ENCODE results near the gene RXFP4.
"Not testable (repeated sequence)": the region's sequence is repeated elsewhere in the genome, so short reads cannot be mapped to it uniquely, and the experiment has no call there.

RXFP4 gene

GRCh38 chr1:155978325-155978972, 37.0 kb downstream of the RXFP4 start, which contains the start of gene ARHGEF2:
TSS of gene ARHGEF2 (minus strand) at chr1:155978547. CDS start at chr1:155978427, 120 bp downstream.
- peak; percentile 89 for DNase-seq (ENCODE audit: low spot score)

- DNase-seq (ENCODE audit: low spot score), result peak; percentile 67
Measured at GRCh38 chr1:155978973-155979429, 37.6 kb downstream of the RXFP4 start.

GRCh38 chr1:155979597-155980343, 38.3 kb downstream of the RXFP4 start:
- peak; percentile 42 for DNase-seq (ENCODE audit: low spot score)

GRCh38 chr1:155981266-155982088, 40.0 kb downstream of the RXFP4 start:
- peak; percentile 47 for DNase-seq (ENCODE audit: low spot score)

GRCh38 chr1:155982106-155982505, 40.7 kb downstream of the RXFP4 start:
- no peak for DNase-seq (ENCODE audit: low spot score)

- peak; percentile 95 for DNase-seq (ENCODE audit: low spot score)
Measured at GRCh38 chr1:155983191-155984024, 42.0 kb downstream of the RXFP4 start.

GRCh38 chr1:155984341-155984740, 42.9 kb downstream of the RXFP4 start:
- DNase-seq (ENCODE audit: low spot score), result no peak

- DNase-seq (ENCODE audit: low spot score), result not testable (repeated sequence)
Measured at GRCh38 chr1:155984903-155985645, 43.6 kb downstream of the RXFP4 start.

GRCh38 chr1:155989242-155990004, 48.0 kb downstream of the RXFP4 start:
- peak; percentile 73 for DNase-seq (ENCODE audit: low spot score)

- DNase-seq (ENCODE audit: low spot score), result no peak
Measured at GRCh38 chr1:155990005-155990739, 48.7 kb downstream of the RXFP4 start.
